Memory B cell (primary cell): ENCODE measurements around the gene RIPK4.

Experiments used
- ATAC-seq: fragments of 150-1000 bp; cut with Tn5 transposase; 2 replicates; pipeline ENCODE4 v1.10.0; 2021; ENCODE audit warnings: low read depth, mild to moderate bottlenecking, moderate library complexity
- DNase-seq, 2 donors: peaks; one replicate each; pipeline ENCODE4 v3.0.0; 2022; ENCODE audit warnings: low spot score in 2 of 2
- H3K27ac Mint-ChIP-seq: one replicate; pipeline ENCODE4 v1.8.0; 2022; ENCODE audit warnings: mild to moderate bottlenecking, moderate library complexity, mixed read lengths
- H3K27me3 Mint-ChIP-seq: one replicate; pipeline ENCODE4 v1.8.0; 2022; ENCODE audit warnings: mixed read lengths
- H3K36me3 Mint-ChIP-seq: one replicate; pipeline ENCODE4 v1.8.0; 2022; ENCODE audit warnings: mild to moderate bottlenecking, mixed read lengths
- H3K4me1 Mint-ChIP-seq: one replicate; pipeline ENCODE4 v1.8.0; 2022; ENCODE audit warnings: mixed read lengths
- H3K4me3 Mint-ChIP-seq: one replicate; pipeline ENCODE4 v1.8.0; 2022; ENCODE audit warnings: mild to moderate bottlenecking, moderate library complexity, mixed read lengths
- H3K9me3 Mint-ChIP-seq: one replicate; pipeline ENCODE4 v1.8.0; 2022; ENCODE audit warnings: mixed read lengths

Gene RIPK4

GRCh38 chr21:41746744-41747006, 20.2 kb downstream of the RIPK4 start:
- Mint-ChIP-seq H3K4me3 (no peak overlapping the region), H3K27ac (no peak overlapping the region), H3K36me3 (no peaks in the 10 kb centered on the region), H3K4me1 (no peaks in the 10 kb centered on the region), H3K27me3 (peaks cover 8% of the 10 kb centered on the region), H3K9me3 (no peaks in the 10 kb centered on the region)
- ATAC-seq: no peak
- DNase-seq: no peak

- Mint-ChIP-seq H3K9me3 (no peaks in the 10 kb centered on the region), H3K27ac (no peak overlapping the region), H3K4me1 (no peaks in the 10 kb centered on the region), H3K36me3 (no peaks in the 10 kb centered on the region), H3K27me3 (peaks cover 8% of the 10 kb centered on the region), H3K4me3 (no peak overlapping the region)
- DNase-seq: no peak
- ATAC-seq: no peak
Observed at GRCh38 chr21:41745971-41746743, 20.7 kb downstream of the RIPK4 start.

- Mint-ChIP-seq H3K9me3 (no peaks in the 10 kb centered on the region), H3K36me3 (no peaks in the 10 kb centered on the region), H3K27me3 (peaks cover 8% of the 10 kb centered on the region), H3K27ac (no peak overlapping the region), H3K4me1 (no peaks in the 10 kb centered on the region), H3K4me3 (no peak overlapping the region)
- ATAC-seq: no peak
- DNase-seq: no peak
Observed at GRCh38 chr21:41745026-41745820, 21.6 kb downstream of the RIPK4 start.

- H3K4me1 Mint-ChIP-seq: no peaks in the 10 kb centered on the region
- ATAC-seq (no peak), DNase-seq (no peak)
- no peak overlapping the region for H3K4me3 Mint-ChIP-seq
- H3K27ac Mint-ChIP-seq: no peak overlapping the region
- no peaks in the 10 kb centered on the region for H3K36me3 Mint-ChIP-seq
- H3K9me3 Mint-ChIP-seq: no peaks in the 10 kb centered on the region
- peaks cover 8% of the 10 kb centered on the region for H3K27me3 Mint-ChIP-seq
Observed at GRCh38 chr21:41744028-41744930, 22.6 kb downstream of the RIPK4 start.

GRCh38 chr21:41743321-41744027, 23.4 kb downstream of the RIPK4 start:
- DNase-seq: no peak
- H3K4me1 Mint-ChIP-seq: no peaks in the 10 kb centered on the region
- no peaks in the 10 kb centered on the region for H3K36me3 Mint-ChIP-seq
- H3K4me3 Mint-ChIP-seq: no peak overlapping the region
- no peak overlapping the region for H3K27ac Mint-ChIP-seq
- no peak for ATAC-seq
- H3K27me3 Mint-ChIP-seq: peaks cover 8% of the 10 kb centered on the region
- H3K9me3 Mint-ChIP-seq: peaks cover 2% of the 10 kb centered on the region

- Mint-ChIP-seq H3K36me3 (no peaks in the 10 kb centered on the region), H3K9me3 (peaks cover 6% of the 10 kb centered on the region), H3K27ac (no peak overlapping the region), H3K4me3 (no peak overlapping the region), H3K4me1 (no peaks in the 10 kb centered on the region), H3K27me3 (peaks cover 10% of the 10 kb centered on the region)
- ATAC-seq: no peak
- DNase-seq: no peak
Observed at GRCh38 chr21:41742073-41742875, 24.6 kb downstream of the RIPK4 start.

- ATAC-seq: no peak
- H3K9me3 Mint-ChIP-seq: peaks cover 6% of the 10 kb centered on the region
- H3K4me1 Mint-ChIP-seq: no peaks in the 10 kb centered on the region
- no peak overlapping the region for H3K27ac Mint-ChIP-seq
- H3K4me3 Mint-ChIP-seq: no peak overlapping the region
- no peaks in the 10 kb centered on the region for H3K36me3 Mint-ChIP-seq
- peaks cover 7% of the 10 kb centered on the region for H3K27me3 Mint-ChIP-seq
- no peak for DNase-seq
Observed at GRCh38 chr21:41741253-41742072, 25.4 kb downstream of the RIPK4 start.

- H3K4me3 Mint-ChIP-seq: no peak overlapping the region
- no peaks in the 10 kb centered on the region for H3K4me1 Mint-ChIP-seq
- H3K9me3 Mint-ChIP-seq: peaks cover 6% of the 10 kb centered on the region
- no peak for DNase-seq
- ATAC-seq: no peak
- H3K36me3 Mint-ChIP-seq: no peaks in the 10 kb centered on the region
- peaks cover 12% of the 10 kb centered on the region for H3K27me3 Mint-ChIP-seq
- H3K27ac Mint-ChIP-seq: no peak overlapping the region
Observed at GRCh38 chr21:41740604-41741252, 26.1 kb downstream of the RIPK4 start.

- peaks cover 6% of the 10 kb centered on the region for H3K9me3 Mint-ChIP-seq
- ATAC-seq: no peak
- no peak overlapping the region for H3K27ac Mint-ChIP-seq
- no peak overlapping the region for H3K4me3 Mint-ChIP-seq
- no peak for DNase-seq
- H3K27me3 Mint-ChIP-seq: peaks cover 12% of the 10 kb centered on the region
- H3K4me1 Mint-ChIP-seq: no peaks in the 10 kb centered on the region
- no peaks in the 10 kb centered on the region for H3K36me3 Mint-ChIP-seq
Observed at GRCh38 chr21:41739936-41740335, 26.9 kb downstream of the RIPK4 start.

- Mint-ChIP-seq H3K4me1 (no peaks in the 10 kb centered on the region), H3K36me3 (no peaks in the 10 kb centered on the region), H3K9me3 (peaks cover 6% of the 10 kb centered on the region), H3K27me3 (peaks cover 13% of the 10 kb centered on the region), H3K27ac (no peak overlapping the region), H3K4me3 (no peak overlapping the region)
- no peak for ATAC-seq
- DNase-seq: no peak
Observed at GRCh38 chr21:41739011-41739410, 27.8 kb downstream of the RIPK4 start.

GRCh38 chr21:41737651-41738324, 29.1 kb downstream of the RIPK4 start:
- DNase-seq: no peak
- Mint-ChIP-seq H3K9me3 (peaks cover 8% of the 10 kb centered on the region), H3K27me3 (peaks cover 16% of the 10 kb centered on the region), H3K27ac (no peak overlapping the region), H3K36me3 (peaks cover 2% of the 10 kb centered on the region), H3K4me3 (no peak overlapping the region), H3K4me1 (no peaks in the 10 kb centered on the region)
- no peak for ATAC-seq

- Mint-ChIP-seq H3K9me3 (peaks cover 19% of the 10 kb centered on the region), H3K27ac (no peak overlapping the region), H3K36me3 (peaks cover 2% of the 10 kb centered on the region), H3K4me3 (no peak overlapping the region), H3K27me3 (peaks cover 15% of the 10 kb centered on the region), H3K4me1 (no peaks in the 10 kb centered on the region)
- no peak for DNase-seq
- ATAC-seq: no peak
Observed at GRCh38 chr21:41736423-41736822, 30.4 kb downstream of the RIPK4 start.
